ENCODE data around the gene ISCA1.

DNA sequence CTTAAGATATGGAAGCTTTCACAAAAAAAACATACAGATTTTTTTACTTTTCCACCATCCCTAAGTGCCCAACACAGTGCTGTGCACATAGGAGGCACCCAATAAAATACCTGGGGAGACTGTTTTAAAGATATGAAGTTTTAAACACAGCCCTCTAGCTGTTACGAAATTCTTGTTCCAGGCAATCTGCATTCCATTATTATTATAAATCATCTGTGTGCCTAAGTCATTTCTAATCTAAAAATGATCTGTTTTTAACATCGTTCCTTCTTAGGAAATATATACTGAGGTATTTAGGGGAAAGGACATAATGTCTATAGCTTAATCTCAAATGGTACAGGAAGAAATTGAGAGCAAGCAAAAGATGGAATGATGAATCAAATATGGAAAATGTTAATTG is 32.7 kb upstream of the ISCA1 start:
- no peak for TF ChIP-seq EP300 (IDR thresholded peaks at IDR 0.05)
- no peak for TF ChIP-seq POLR2A (IDR thresholded peaks at IDR 0.05)
- TF ChIP-seq POLR2AphosphoS5 (IDR thresholded peaks at IDR 0.05): no peak

All from upper lobe of left lung (tissue), 4 donors.